Mesodermal cell (in vitro differentiated cells): ENCODE results near the gene MAPKAP1.
"Not testable (repeated sequence)": the region's sequence is repeated elsewhere in the genome, so short reads cannot be mapped to it uniquely, and the experiment has no call there.

Source experiments
- H3K27ac ChIP-seq: 2 replicates; pipeline ENCODE4 v1.7.0; 2013; ENCODE audit warnings: mild to moderate bottlenecking, low read depth, low read length, moderate library complexity; ENCODE audit not compliant: severe bottlenecking
- H3K36me3 ChIP-seq: 2 replicates; pipeline ENCODE4 v1.7.1; 2013; ENCODE audit warnings: mild to moderate bottlenecking, low read length, moderate library complexity; ENCODE audit not compliant: control insufficient read depth, insufficient read depth
- H3K4me1 ChIP-seq: one replicate; pipeline ENCODE4 v1.7.1; 2013; ENCODE audit warnings: mild to moderate bottlenecking, low read length; ENCODE audit not compliant: insufficient read depth, control insufficient read depth, poor library complexity, severe bottlenecking
- H3K4me3 ChIP-seq: 2 replicates; pipeline ENCODE4 v1.7.0; 2013; ENCODE audit warnings: low read length, control low read depth, mild to moderate bottlenecking; ENCODE audit not compliant: insufficient read depth, poor library complexity, severe bottlenecking; ENCODE audit errors: extremely low read depth
- H3K9me3 ChIP-seq: 2 replicates; pipeline ENCODE4 v1.7.1; 2013; ENCODE audit warnings: mild to moderate bottlenecking, low read length, moderate library complexity; ENCODE audit not compliant: control insufficient read depth
- WGBS, 2 experiments: methylation state at CpG; one replicate each; pipeline ENCODE4 v1.1.5; 2013; ENCODE audit warnings: missing lambda C conversion rate in 2 of 2; ENCODE audit not compliant: insufficient coverage in 2 of 2; 5-methylcytosine and 5-hydroxymethylcytosine counted together

The MAPKAP1 gene

DNA sequence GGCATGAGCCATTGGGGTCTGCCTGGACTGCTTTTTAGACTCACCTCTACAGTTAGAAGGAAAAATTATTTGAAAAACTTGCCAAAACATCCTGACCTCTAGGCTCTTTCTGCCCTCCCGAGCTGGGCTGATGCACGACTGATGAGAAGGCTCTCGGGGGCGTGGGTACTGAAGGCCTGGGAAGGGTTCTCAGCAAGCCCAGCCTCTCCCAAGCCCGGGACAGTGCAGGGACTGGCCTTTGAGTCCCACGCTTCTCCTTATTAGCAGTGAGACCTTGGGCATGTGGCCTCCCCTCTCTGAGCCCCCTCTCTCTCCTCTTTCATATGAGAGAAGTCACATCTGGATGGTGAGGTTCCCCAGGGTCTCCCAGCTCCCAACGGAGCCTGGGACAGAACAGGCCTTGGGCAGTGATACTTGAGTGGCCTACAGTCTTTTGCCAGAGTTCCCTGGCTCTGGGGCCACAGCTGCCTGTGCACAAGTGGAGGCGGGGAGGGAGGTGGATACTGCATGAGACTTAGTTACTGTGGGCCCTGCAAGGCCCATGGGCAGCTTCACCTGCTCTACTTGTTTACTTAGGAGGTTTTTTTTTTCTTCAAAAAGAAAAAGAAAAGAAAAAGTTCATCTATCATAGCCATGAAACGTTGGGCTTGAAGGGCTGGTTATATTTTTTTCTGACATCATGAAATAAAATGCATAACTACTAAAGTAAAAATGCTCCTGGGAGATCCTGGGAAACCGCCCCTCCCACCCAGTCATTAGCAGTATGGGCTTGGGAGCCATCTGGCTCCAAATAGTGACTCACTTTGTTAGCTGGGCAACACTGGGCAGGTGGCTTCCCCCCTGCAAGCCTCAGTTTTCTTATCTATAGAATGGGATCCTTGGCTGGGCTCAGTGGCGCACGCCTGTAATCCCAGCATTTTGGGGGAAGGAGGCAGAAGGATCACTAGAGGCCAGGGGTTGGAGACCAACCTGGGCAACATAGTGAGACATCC lies 306.0 kb downstream of the MAPKAP1 start:
- 82 to 83% methylated on average over 7 to 8 of the region's 12 CpGs for WGBS, 2 experiments
- Histone ChIP-seq H3K4me3 (no peak overlapping the region), H3K27ac (peak overlapping the region; percentile 10), H3K9me3 (no peaks in the 10 kb centered on the region), H3K36me3 (no peaks in the 10 kb centered on the region), H3K4me1 (peaks cover 5% of the 10 kb centered on the region)

DNA sequence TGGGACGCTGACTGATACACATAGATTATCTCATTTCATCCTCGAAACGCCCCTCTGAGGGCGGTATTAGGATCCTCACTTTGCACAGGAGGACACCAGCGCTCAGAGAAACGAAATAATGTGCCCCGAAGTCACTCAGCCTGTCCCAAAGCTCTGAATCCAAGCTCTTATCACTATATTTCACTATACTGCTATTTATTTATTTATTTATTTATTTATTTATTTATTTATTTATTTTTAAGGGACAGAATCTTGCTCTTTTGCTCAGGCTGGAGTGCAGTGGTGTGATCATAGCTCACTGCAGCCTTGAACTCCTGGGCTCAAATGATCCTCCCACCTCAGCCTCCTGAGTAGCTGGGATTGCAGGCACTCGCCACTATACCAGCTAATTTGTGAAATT lies 306.8 kb downstream of the MAPKAP1 start:
- H3K36me3 ChIP-seq, H3K27ac ChIP-seq, H3K4me3 ChIP-seq, H3K4me1 ChIP-seq, H3K9me3 ChIP-seq: not testable (repeated sequence)
- WGBS, 2 experiments = 94 to 97% methylated on average over 2 to 8 of the region's 8 CpGs

DNA sequence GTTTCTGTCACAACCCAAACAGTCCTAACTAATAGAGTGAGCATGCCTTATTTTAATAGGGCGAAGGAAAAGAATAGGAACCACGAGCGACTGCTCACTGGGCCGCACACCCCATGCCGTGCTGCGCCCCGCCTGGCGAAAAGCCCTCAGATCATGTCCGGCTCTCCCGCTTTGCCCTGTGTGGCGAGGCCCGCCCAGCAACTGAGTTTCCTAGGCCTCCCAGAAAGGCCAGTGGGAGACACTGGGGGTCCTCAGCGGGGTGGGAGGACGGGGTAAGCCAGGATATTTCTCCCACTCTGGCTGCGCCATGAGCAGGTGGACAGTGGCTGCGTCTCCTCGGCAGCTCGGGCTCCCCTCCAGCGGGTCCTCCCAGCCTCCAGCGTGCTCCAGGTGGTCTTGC lies 307.3 kb downstream of the MAPKAP1 start:
- H3K4me3 ChIP-seq = no peak overlapping the region
- WGBS, 2 experiments = 92 to 95% methylated on average over 18 to 20 of the region's 20 CpGs

DNA sequence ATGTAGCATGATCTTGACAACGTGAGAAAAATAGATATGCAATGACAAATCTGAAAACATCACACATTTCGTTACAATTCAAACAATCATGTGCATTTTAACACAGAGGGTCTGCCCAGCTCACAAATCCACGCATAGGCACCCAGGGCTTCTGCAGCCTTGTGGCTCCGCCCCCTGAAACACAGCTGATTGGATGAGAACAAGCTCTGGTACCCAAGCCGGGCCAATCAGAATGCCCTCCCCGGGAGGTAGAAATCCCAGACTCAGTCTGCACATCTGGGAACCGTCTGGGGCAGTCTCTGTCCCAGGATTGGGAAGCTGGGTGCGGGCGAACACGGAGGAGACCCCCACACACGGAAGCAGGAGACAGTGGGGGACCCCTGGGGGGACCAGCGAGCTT lies 307.8 kb downstream of the MAPKAP1 start:
- Histone ChIP-seq H3K4me1 (no peaks in the 10 kb centered on the region), H3K4me3 (no peak overlapping the region), H3K36me3 (no peaks in the 10 kb centered on the region), H3K27ac (no peak overlapping the region), H3K9me3 (no peaks in the 10 kb centered on the region)
- WGBS, 2 experiments = 93 to 98% methylated on average over 11 to 12 of the region's 12 CpGs

More for the DNA sequence above, 307.3 kb downstream of the MAPKAP1 start:
- Histone ChIP-seq H3K36me3 (no peaks in the 10 kb centered on the region), H3K27ac (no peak overlapping the region), H3K9me3 (no peaks in the 10 kb centered on the region), H3K4me1 (no peaks in the 10 kb centered on the region)

DNA sequence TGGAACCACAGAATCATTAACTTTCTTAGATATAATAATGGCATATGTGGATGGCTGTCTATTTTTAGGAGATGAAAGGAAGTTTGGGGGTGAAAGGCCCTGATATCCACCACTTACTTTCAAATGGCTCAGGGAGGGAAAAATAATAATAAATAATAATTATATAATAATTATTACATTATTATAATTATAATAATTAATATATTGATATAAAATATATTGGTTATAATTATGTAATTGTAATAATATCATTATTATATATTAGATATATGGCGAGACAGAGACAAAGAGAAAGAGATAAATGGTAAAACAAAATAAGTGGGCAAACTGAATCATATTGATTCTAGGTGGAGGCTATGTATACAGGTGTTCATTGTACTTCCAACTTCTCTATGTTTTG lies 308.8 kb downstream of the MAPKAP1 start:
- H3K4me3 ChIP-seq = no peak overlapping the region
- H3K27ac ChIP-seq = no peak overlapping the region
- no peaks in the 10 kb centered on the region for H3K4me1 ChIP-seq
- H3K36me3 ChIP-seq = no peaks in the 10 kb centered on the region
- WGBS, 2 experiments = no CpG with 5 or more reads among the region's 1 CpG
- no peaks in the 10 kb centered on the region for H3K9me3 ChIP-seq

DNA sequence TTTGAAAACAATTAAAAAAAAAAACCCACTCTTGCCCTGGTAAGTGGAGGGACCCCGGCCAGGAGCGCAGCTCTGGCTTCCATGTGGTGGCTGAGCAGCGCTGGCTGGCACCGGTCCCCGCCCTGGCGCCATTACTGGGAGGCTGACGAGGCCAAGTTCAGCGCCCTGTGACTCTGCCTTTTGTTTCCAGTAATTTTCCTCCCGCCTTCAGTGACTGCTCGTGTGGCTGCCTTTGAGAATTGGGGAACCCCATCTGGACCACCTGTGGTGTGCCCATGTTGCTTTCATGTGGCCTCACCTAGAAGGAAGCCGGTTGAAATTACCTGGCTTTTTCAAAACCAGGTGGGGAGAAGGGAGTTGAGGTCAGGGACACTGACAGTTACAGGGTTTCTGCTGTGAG lies 309.3 kb downstream of the MAPKAP1 start:
- no peak overlapping the region for H3K4me3 ChIP-seq
- H3K4me1 ChIP-seq = no peaks in the 10 kb centered on the region
- H3K27ac ChIP-seq = no peak overlapping the region
- H3K36me3 ChIP-seq = no peaks in the 10 kb centered on the region
- WGBS, 2 experiments = 90 to 91% methylated on average over 11 of the region's 11 CpGs
- no peaks in the 10 kb centered on the region for H3K9me3 ChIP-seq

DNA sequence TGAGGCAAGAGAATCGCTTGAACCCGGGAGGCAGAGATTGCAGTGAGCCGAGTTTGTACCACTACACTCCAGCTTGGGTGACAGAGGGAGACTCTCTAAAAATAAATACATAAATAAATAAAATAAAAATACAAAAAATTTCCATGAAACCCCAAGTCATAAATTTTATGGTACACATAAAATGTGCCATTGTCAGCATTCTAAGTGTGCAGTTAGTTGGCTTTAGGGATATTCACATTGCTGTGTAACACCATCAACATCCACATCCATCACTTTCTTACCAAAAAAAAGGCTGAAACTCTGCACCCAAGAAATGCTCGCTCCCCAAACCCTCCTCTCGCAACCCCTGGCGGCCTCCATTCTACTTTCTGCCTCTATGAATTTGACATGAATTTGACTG lies 310.2 kb downstream of the MAPKAP1 start:
- Histone ChIP-seq H3K9me3 (no peaks in the 10 kb centered on the region), H3K36me3 (no peaks in the 10 kb centered on the region), H3K4me1 (no peaks in the 10 kb centered on the region), H3K4me3 (no peak overlapping the region), H3K27ac (no peak overlapping the region)
- WGBS, 2 experiments = 97 to 100% methylated on average over 5 of the region's 6 CpGs

DNA sequence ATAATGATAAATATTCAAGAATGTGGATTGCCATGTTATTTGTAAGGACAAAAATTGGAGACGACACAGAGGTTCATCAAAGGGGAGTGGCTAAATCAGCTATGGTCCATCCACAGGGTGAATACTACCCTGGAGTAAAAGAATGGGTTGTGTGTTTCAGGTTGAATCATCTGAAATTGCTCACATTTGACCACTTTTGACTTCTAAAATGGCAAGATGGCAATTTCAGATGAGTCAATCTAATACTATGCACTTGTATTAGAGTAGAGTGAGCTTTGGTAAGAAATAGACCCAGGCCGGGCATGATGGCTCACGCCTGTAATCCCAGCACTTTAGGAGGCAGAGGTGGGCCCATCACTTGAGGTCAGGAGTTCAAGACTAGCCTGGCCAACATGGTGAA lies 313.6 kb downstream of the MAPKAP1 start:
- H3K4me1 ChIP-seq = no peaks in the 10 kb centered on the region
- no peak overlapping the region for H3K27ac ChIP-seq
- no peaks in the 10 kb centered on the region for H3K9me3 ChIP-seq
- no peak overlapping the region for H3K4me3 ChIP-seq
- 86 to 97% methylated on average over 1 to 3 of the region's 3 CpGs for WGBS, 2 experiments
- H3K36me3 ChIP-seq = no peaks in the 10 kb centered on the region

DNA sequence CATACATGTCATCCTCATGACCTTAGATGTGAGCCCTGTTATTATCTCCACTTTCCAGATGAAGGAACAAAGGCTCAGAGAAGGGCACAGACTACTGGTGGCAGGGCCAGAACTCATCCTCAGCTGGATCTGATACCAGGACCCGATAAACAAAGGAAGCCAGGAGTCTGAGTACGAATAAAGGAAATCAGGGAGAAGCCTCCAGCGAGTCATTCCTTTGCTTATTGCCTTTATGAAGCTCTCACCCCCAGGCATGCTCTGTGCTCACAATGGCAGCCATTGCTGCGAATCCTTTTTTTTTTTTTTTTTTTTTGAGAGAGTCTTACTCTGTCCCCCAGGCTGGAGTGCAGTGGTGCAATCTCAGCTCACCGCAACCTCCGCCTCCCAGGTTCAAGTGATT lies 315.3 kb downstream of the MAPKAP1 start:
- H3K27ac ChIP-seq = no peak overlapping the region
- no peak overlapping the region for H3K4me3 ChIP-seq
- no peaks in the 10 kb centered on the region for H3K4me1 ChIP-seq
- H3K36me3 ChIP-seq = no peaks in the 10 kb centered on the region
- H3K9me3 ChIP-seq = no peaks in the 10 kb centered on the region
- 83 to 89% methylated on average over 3 of the region's 6 CpGs for WGBS, 2 experiments

DNA sequence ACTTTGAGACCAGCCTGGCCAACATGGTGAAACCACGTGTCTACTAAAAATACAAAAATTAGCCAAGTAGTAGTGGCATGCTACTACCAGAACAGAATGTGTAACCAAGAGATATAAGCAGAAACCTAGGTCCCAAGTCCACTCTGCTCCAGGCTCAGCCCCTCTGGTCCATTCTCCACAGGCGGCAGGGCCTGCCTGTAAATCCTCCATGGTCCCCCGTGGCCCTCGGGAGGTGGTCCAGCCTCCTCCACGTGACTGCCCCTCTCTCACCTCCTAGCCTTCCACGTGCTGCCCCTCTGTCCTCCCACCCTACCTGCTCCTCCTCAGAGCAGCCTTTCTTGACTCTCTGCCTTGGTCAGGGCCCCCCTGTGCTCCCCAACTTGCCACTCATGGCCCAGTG lies 318.0 kb downstream of the MAPKAP1 start:
- no peak overlapping the region for H3K27ac ChIP-seq
- no peaks in the 10 kb centered on the region for H3K9me3 ChIP-seq
- H3K36me3 ChIP-seq = no peaks in the 10 kb centered on the region
- WGBS, 2 experiments = 71 to 72% methylated on average over 6 of the region's 6 CpGs
- no peak overlapping the region for H3K4me3 ChIP-seq
- H3K4me1 ChIP-seq = no peaks in the 10 kb centered on the region

DNA sequence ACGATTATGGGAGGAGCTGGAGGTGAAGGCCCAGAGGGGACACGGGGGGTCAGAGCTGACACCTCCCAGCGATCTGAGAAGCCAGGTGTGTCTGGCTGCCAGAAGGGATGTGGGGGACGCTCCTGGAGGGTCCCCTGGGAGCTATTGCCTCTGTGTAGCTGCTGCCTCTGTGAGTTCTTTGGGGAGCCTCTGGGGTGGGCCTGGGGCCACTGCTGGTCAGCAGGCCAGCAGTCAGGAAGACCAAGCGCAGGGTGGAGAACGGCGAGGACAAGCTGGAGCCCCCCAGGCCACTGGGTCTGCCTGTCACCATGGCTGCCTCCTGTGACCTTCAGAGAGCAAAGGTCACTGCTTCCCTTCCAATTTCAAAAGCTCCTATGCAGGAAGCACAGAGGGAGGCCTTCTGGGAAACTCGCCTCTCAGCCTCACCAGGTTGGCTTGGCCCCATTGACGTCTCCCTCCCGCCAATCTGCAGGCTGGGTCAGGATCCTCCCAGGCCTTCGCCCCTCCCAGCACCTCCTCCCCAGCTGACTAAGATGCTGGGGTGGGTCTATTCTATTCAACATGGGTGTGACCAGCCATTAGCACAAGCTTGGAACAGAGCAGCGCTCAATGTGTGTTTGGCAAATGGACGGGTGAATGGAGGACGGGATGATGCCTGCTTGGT lies 319.0 kb downstream of the MAPKAP1 start:
- no peaks in the 10 kb centered on the region for H3K36me3 ChIP-seq
- no peaks in the 10 kb centered on the region for H3K9me3 ChIP-seq
- 82 to 85% methylated on average over 12 to 13 of the region's 14 CpGs for WGBS, 2 experiments
- no peaks in the 10 kb centered on the region for H3K4me1 ChIP-seq
- H3K27ac ChIP-seq = no peak overlapping the region
- no peak overlapping the region for H3K4me3 ChIP-seq
